Epithelial cell of esophagus (primary cell): ENCODE results near the gene DSCAML1.

ENCODE experiments used
- DNase-seq: peaks from one replicate; pipeline ENCODE4 v3.0.0; 2010; ENCODE audit warnings: low read depth
- H3K4me3 ChIP-seq: 2 replicates; pipeline ENCODE4 v1.5.1; 2011; ENCODE audit warnings: mild to moderate bottlenecking, low read length, control low read depth
- CTCF ChIP-seq: IDR thresholded peaks from 2 replicates; pipeline ENCODE4 v1.5.1; 2011; ENCODE audit warnings: low read depth, mild to moderate bottlenecking, low read length, control low read depth, inconsistent platforms; ENCODE audit not compliant: insufficient read depth; ENCODE audit errors: missing control alignments

The DSCAML1 gene

GRCh38 chr11:117438371-117439000 is 358.5 kb downstream of the DSCAML1 start:
- no peak for TF ChIP-seq CTCF
- DNase-seq: peak; percentile 71
- no peak overlapping the region for H3K4me3 ChIP-seq

- no peak for DNase-seq
- no peak for TF ChIP-seq CTCF
- no peak overlapping the region for H3K4me3 ChIP-seq
Measured at GRCh38 chr11:117437791-117438130, 359.3 kb downstream of the DSCAML1 start.

GRCh38 chr11:117437041-117437790 is 359.8 kb downstream of the DSCAML1 start:
- DNase-seq: no peak
- no peak overlapping the region for H3K4me3 ChIP-seq
- no peak for TF ChIP-seq CTCF

GRCh38 chr11:117435326-117435725 is 361.7 kb downstream of the DSCAML1 start:
- TF ChIP-seq CTCF: no peak
- DNase-seq: no peak
- no peak overlapping the region for H3K4me3 ChIP-seq

GRCh38 chr11:117434481-117434880 is 362.5 kb downstream of the DSCAML1 start:
- H3K4me3 ChIP-seq: no peak overlapping the region
- no peak for TF ChIP-seq CTCF
- DNase-seq: no peak

GRCh38 chr11:117433717-117434116 is 363.3 kb downstream of the DSCAML1 start:
- TF ChIP-seq CTCF: no peak
- DNase-seq: no peak
- H3K4me3 ChIP-seq: no peak overlapping the region

GRCh38 chr11:117431436-117431835 is 365.6 kb downstream of the DSCAML1 start:
- no peak for TF ChIP-seq CTCF
- DNase-seq: no peak
- H3K4me3 ChIP-seq: no peak overlapping the region
